Measurements from ENCODE around the gene ESD.

ESD gene

DNA sequence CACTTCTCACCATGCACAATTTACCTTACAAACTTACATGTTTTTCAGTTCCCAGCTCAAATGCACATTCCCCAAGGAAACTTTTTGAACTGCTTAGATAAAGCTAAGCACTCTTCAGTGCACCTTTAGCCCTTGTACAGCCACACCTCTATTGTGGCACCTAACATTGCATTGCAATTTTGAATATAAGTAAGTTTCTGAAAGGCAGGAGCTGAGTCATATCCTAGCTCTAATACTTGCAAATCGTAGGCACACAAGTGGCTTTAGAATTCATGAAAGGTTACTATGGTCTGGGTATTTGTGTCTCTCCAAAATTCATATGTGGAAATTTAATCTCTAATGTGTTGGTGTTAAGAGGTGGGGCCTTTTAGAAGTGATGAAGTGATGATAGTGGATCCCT is 4.9 kb upstream of the ESD start:
- H2AK5ac ChIP-seq (ENCODE audit: low read length): no peak overlapping the region
- no peak overlapping the region for H3K27ac ChIP-seq (ENCODE audit: low read depth, low read length)
- H3K79me1 ChIP-seq (ENCODE audit: low read length): no peaks in the 10 kb centered on the region
- H3K9ac ChIP-seq (ENCODE audit: low read length): no peak overlapping the region
- H3K27me3 ChIP-seq (ENCODE audit: insufficient read depth, low read length, poor library complexity): no peaks in the 10 kb centered on the region
- no peak overlapping the region for H3K4me2 ChIP-seq (ENCODE audit: low read length)
- H2BK5ac ChIP-seq (ENCODE audit: low read length): no peak overlapping the region
- no peak overlapping the region for H3K23ac ChIP-seq (ENCODE audit: low read length)
- no peaks in the 10 kb centered on the region for H3K79me2 ChIP-seq (ENCODE audit: control insufficient read depth, insufficient read depth, low read length)
- H3K36me3 ChIP-seq (ENCODE audit: control insufficient read depth, insufficient read depth, low read length): no peaks in the 10 kb centered on the region
- no peak overlapping the region for H3K4me3 ChIP-seq (ENCODE audit: low read length)
- no peak overlapping the region for H3K4ac ChIP-seq (ENCODE audit: low read depth, low read length)
- H4K8ac ChIP-seq (ENCODE audit: low read depth, low read length): no peak overlapping the region
- H3K4me1 ChIP-seq (ENCODE audit: control insufficient read depth, low read depth, low read length): no peaks in the 10 kb centered on the region
- H2BK120ac ChIP-seq (ENCODE audit: low read depth, low read length): no peak overlapping the region
- no peak overlapping the region for H3K56ac ChIP-seq (ENCODE audit: low read length)
- WGBS (ENCODE audit: extremely low coverage, insufficient coverage, low lambda C conversion rate): no CpG with 5 or more reads among the region's 1 CpG
- DNase-seq: no peak
- no peak overlapping the region for H4K5ac ChIP-seq (ENCODE audit: low read length)
- H3K18ac ChIP-seq (ENCODE audit: low read length): no peak overlapping the region
- no peak overlapping the region for H2BK15ac ChIP-seq (replicated peaks; ENCODE audit: low read depth)

DNA sequence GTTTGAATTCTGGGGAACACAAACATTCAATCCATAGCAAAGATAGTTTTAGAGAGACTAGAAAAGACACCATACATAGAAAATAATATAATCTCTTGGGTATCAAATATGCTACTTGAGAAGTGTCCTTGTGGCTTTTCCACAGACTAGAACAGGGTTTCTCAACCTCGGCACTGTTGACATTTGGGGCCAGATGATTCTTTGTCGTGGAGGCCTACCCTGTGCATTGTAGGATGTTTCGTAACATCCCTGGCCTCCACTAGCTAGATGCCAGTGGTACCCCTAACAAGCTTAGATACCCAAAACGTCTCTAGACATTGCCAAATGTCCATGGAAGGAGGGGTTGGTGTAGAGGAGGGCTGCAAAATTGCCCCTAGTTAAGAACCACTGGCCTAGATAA is 2.2 kb upstream of the ESD start:
- H3K4me2 ChIP-seq (ENCODE audit: low read length): no peak overlapping the region
- H3K18ac ChIP-seq (ENCODE audit: low read length): no peak overlapping the region
- no peaks in the 10 kb centered on the region for H3K27me3 ChIP-seq (ENCODE audit: insufficient read depth, low read length, poor library complexity)
- no peaks in the 10 kb centered on the region for H3K36me3 ChIP-seq (ENCODE audit: control insufficient read depth, insufficient read depth, low read length)
- H3K79me1 ChIP-seq (ENCODE audit: low read length): no peaks in the 10 kb centered on the region
- no peak overlapping the region for H3K9ac ChIP-seq (ENCODE audit: low read length)
- DNase-seq: no peak
- no peak overlapping the region for H4K5ac ChIP-seq (ENCODE audit: low read length)
- H3K4me1 ChIP-seq (ENCODE audit: control insufficient read depth, low read depth, low read length): no peaks in the 10 kb centered on the region
- H3K27ac ChIP-seq (ENCODE audit: low read depth, low read length): no peak overlapping the region
- no peak overlapping the region for H3K23ac ChIP-seq (ENCODE audit: low read length)
- H2BK120ac ChIP-seq (ENCODE audit: low read depth, low read length): no peak overlapping the region
- peaks cover 2% of the 10 kb centered on the region for H3K79me2 ChIP-seq (ENCODE audit: control insufficient read depth, insufficient read depth, low read length)
- no peak overlapping the region for H2AK5ac ChIP-seq (ENCODE audit: low read length)
- no peak overlapping the region for H4K8ac ChIP-seq (ENCODE audit: low read depth, low read length)
- H3K4me3 ChIP-seq (ENCODE audit: low read length): no peak overlapping the region
- H3K4ac ChIP-seq (ENCODE audit: low read depth, low read length): no peak overlapping the region
- no peak overlapping the region for H3K56ac ChIP-seq (ENCODE audit: low read length)
- H2BK5ac ChIP-seq (ENCODE audit: low read length): no peak overlapping the region
- H2BK15ac ChIP-seq (replicated peaks; ENCODE audit: low read depth): no peak overlapping the region
- no CpG with 5 or more reads among the region's 4 CpGs for WGBS (ENCODE audit: extremely low coverage, insufficient coverage, low lambda C conversion rate)

DNA sequence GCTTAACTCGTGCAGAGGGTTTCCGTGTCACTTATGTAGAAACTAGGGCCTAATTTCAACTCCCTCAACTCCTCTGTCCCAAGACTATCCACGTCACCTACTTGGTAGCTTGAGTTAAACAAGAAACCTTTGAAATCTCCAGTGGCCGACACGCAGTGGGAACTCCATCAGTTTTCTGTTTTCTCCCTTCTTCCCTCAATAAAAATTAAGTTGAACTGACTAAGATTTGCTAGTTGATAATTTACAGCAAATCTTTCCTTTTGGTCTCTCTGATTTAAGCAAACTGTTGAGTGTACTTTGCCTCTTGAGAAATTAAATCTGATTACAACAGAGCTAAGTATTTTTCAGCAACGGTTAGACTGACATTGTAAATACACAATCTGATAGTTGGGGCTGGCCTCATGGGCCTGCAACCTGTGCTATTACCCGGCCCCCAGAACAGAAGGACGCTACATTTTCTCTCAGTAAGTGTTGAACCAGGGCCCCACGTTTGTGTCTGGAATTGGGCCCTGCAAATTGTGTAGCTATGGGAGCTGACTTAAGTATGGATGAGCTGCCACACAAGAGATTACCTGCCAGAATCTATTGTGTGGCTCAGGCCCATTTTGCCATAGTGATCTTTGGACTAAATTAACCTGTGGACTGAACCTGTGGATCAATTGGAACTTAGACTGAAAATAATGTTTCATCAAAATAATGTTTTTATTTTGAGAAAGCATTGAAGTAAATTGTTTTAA is 708 bp upstream of the ESD start:
- no peak for DNase-seq
- no peak overlapping the region for H3K27ac ChIP-seq (ENCODE audit: low read depth, low read length)
- H3K23ac ChIP-seq (ENCODE audit: low read length): no peak overlapping the region
- peak overlapping the region; percentile 66 for H3K9ac ChIP-seq (ENCODE audit: low read length)
- H2BK120ac ChIP-seq (ENCODE audit: low read depth, low read length): no peak overlapping the region
- H3K79me2 ChIP-seq (ENCODE audit: control insufficient read depth, insufficient read depth, low read length): peaks cover 2% of the 10 kb centered on the region
- H2AK5ac ChIP-seq (ENCODE audit: low read length): no peak overlapping the region
- H3K36me3 ChIP-seq (ENCODE audit: control insufficient read depth, insufficient read depth, low read length): no peaks in the 10 kb centered on the region
- H3K18ac ChIP-seq (ENCODE audit: low read length): peak overlapping the region; percentile 11
- WGBS (ENCODE audit: extremely low coverage, insufficient coverage, low lambda C conversion rate): no CpG with 5 or more reads among the region's 9 CpGs
- H2BK5ac ChIP-seq (ENCODE audit: low read length): no peak overlapping the region
- H3K4me3 ChIP-seq (ENCODE audit: low read length): no peak overlapping the region
- peak overlapping the region; percentile 79 for H3K56ac ChIP-seq (ENCODE audit: low read length)
- no peaks in the 10 kb centered on the region for H3K79me1 ChIP-seq (ENCODE audit: low read length)
- H4K8ac ChIP-seq (ENCODE audit: low read depth, low read length): no peak overlapping the region
- H3K4me1 ChIP-seq (ENCODE audit: control insufficient read depth, low read depth, low read length): no peaks in the 10 kb centered on the region
- H4K5ac ChIP-seq (ENCODE audit: low read length): peak overlapping the region; percentile 95
- H3K4me2 ChIP-seq (ENCODE audit: low read length): no peak overlapping the region
- H3K27me3 ChIP-seq (ENCODE audit: insufficient read depth, low read length, poor library complexity): no peaks in the 10 kb centered on the region
- no peak overlapping the region for H2BK15ac ChIP-seq (replicated peaks; ENCODE audit: low read depth)
- H3K4ac ChIP-seq (ENCODE audit: low read depth, low read length): peak overlapping the region; percentile 31

DNA sequence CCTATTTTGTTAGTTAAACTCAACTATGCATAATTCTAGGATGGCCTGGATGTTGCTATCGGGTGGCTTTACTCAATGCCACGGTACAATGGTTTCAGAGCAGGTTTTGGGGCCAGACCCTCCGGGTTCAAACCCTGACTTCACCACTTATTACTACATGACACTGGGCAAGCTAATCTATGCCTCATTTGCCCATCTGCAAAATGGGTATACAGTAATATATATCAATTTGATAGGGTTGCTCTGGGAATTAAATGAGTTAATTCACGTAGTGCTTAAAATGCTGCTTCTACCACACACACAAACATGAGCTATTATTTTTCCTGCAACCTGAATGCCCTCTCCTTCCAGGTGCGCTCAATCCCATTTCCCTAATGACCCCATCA is 839 bp downstream of the ESD start:
- Histone ChIP-seq H3K27ac (ENCODE audit: low read depth, low read length) (no peak overlapping the region), H2BK120ac (ENCODE audit: low read depth, low read length) (no peak overlapping the region), H4K5ac (ENCODE audit: low read length) (no peak overlapping the region), H3K4ac (ENCODE audit: low read depth, low read length) (no peak overlapping the region), H4K8ac (ENCODE audit: low read depth, low read length) (no peak overlapping the region), H3K79me2 (ENCODE audit: control insufficient read depth, insufficient read depth, low read length) (peaks cover 2% of the 10 kb centered on the region), H3K56ac (ENCODE audit: low read length) (peak overlapping the region; percentile 100), H2AK5ac (ENCODE audit: low read length) (no peak overlapping the region), H3K79me1 (ENCODE audit: low read length) (no peaks in the 10 kb centered on the region), H3K18ac (ENCODE audit: low read length) (no peak overlapping the region), H3K9ac (ENCODE audit: low read length) (peak overlapping the region; percentile 99), H2BK15ac (replicated peaks; ENCODE audit: low read depth) (no peak overlapping the region), H3K4me2 (ENCODE audit: low read length) (peak overlapping the region; percentile 56), H3K23ac (ENCODE audit: low read length) (no peak overlapping the region), H3K36me3 (ENCODE audit: control insufficient read depth, insufficient read depth, low read length) (no peaks in the 10 kb centered on the region), H3K27me3 (ENCODE audit: insufficient read depth, low read length, poor library complexity) (no peaks in the 10 kb centered on the region), H2BK5ac (ENCODE audit: low read length) (no peak overlapping the region), H3K4me3 (ENCODE audit: low read length) (peak overlapping the region; percentile 91), H3K4me1 (ENCODE audit: control insufficient read depth, low read depth, low read length) (no peaks in the 10 kb centered on the region)
- no CpG with 5 or more reads among the region's 5 CpGs for WGBS (ENCODE audit: extremely low coverage, insufficient coverage, low lambda C conversion rate)
- no peak for DNase-seq

DNA sequence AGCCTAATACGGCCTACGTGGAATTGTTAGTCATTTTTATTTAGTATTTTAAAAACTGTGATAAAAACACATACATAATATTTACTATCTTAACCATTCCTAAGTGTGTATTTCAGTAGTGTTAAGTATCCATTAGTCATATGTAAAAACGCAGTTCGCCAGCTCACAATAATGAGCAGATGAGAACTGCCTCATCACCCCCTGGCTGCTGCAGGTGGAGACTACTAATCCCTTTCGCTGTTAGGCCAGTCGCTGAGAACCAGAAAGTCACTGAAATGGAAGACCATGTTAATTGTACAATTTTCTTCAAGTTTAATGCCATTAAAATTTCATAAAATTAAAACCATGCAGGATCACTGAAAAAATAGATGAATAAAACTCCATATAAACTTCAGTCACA is 1.6 kb downstream of the ESD start:
- Histone ChIP-seq H4K5ac (ENCODE audit: low read length) (no peak overlapping the region), H2BK15ac (replicated peaks; ENCODE audit: low read depth) (no peak overlapping the region), H4K8ac (ENCODE audit: low read depth, low read length) (no peak overlapping the region), H3K36me3 (ENCODE audit: control insufficient read depth, insufficient read depth, low read length) (no peaks in the 10 kb centered on the region), H3K27ac (ENCODE audit: low read depth, low read length) (no peak overlapping the region), H3K4me3 (ENCODE audit: low read length) (no peak overlapping the region), H3K79me2 (ENCODE audit: control insufficient read depth, insufficient read depth, low read length) (peaks cover 2% of the 10 kb centered on the region), H3K79me1 (ENCODE audit: low read length) (no peaks in the 10 kb centered on the region), H2BK5ac (ENCODE audit: low read length) (no peak overlapping the region), H2BK120ac (ENCODE audit: low read depth, low read length) (no peak overlapping the region), H3K4me1 (ENCODE audit: control insufficient read depth, low read depth, low read length) (no peaks in the 10 kb centered on the region), H3K4ac (ENCODE audit: low read depth, low read length) (no peak overlapping the region), H3K18ac (ENCODE audit: low read length) (no peak overlapping the region), H3K9ac (ENCODE audit: low read length) (no peak overlapping the region), H2AK5ac (ENCODE audit: low read length) (no peak overlapping the region), H3K23ac (ENCODE audit: low read length) (no peak overlapping the region), H3K56ac (ENCODE audit: low read length) (no peak overlapping the region), H3K4me2 (ENCODE audit: low read length) (no peak overlapping the region), H3K27me3 (ENCODE audit: insufficient read depth, low read length, poor library complexity) (no peaks in the 10 kb centered on the region)
- DNase-seq: peak; percentile 36
- WGBS (ENCODE audit: extremely low coverage, insufficient coverage, low lambda C conversion rate): no CpG with 5 or more reads among the region's 6 CpGs

DNA sequence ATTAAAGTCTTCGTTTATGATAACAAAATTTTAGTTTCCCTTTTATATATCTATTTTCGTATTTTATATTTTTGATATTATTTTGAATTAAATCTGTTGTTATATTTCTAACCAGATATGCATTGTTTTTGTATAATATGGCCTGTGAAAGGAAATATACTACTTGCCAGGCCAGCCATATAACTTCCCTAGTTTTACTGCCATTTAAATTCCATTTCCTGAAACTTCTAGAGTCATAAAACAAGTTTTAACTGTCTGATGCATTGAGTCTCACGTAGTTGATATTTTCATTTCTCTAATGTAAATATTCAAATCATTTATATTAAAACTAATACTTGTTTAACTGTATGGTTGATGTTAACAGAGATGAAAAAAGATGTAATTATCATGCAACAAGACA is 13.5 kb downstream of the ESD start:
- H3K27me3 ChIP-seq (ENCODE audit: insufficient read depth, low read length, poor library complexity): no peaks in the 10 kb centered on the region
- no peak overlapping the region for H3K56ac ChIP-seq (ENCODE audit: low read length)
- H3K27ac ChIP-seq (ENCODE audit: low read depth, low read length): no peak overlapping the region
- no peak overlapping the region for H3K4me3 ChIP-seq (ENCODE audit: low read length)
- WGBS (ENCODE audit: extremely low coverage, insufficient coverage, low lambda C conversion rate): no CpG with 5 or more reads among the region's 3 CpGs
- H2BK5ac ChIP-seq (ENCODE audit: low read length): no peak overlapping the region
- no peak overlapping the region for H3K4me2 ChIP-seq (ENCODE audit: low read length)
- H3K79me1 ChIP-seq (ENCODE audit: low read length): no peaks in the 10 kb centered on the region
- no peak overlapping the region for H3K9ac ChIP-seq (ENCODE audit: low read length)
- H4K5ac ChIP-seq (ENCODE audit: low read length): no peak overlapping the region
- H2BK15ac ChIP-seq (replicated peaks; ENCODE audit: low read depth): no peak overlapping the region
- no peak overlapping the region for H2AK5ac ChIP-seq (ENCODE audit: low read length)
- H2BK120ac ChIP-seq (ENCODE audit: low read depth, low read length): no peak overlapping the region
- no peaks in the 10 kb centered on the region for H3K36me3 ChIP-seq (ENCODE audit: control insufficient read depth, insufficient read depth, low read length)
- H3K79me2 ChIP-seq (ENCODE audit: control insufficient read depth, insufficient read depth, low read length): no peaks in the 10 kb centered on the region
- H3K23ac ChIP-seq (ENCODE audit: low read length): no peak overlapping the region
- no peak overlapping the region for H3K18ac ChIP-seq (ENCODE audit: low read length)
- no peak overlapping the region for H3K4ac ChIP-seq (ENCODE audit: low read depth, low read length)
- H3K4me1 ChIP-seq (ENCODE audit: control insufficient read depth, low read depth, low read length): no peaks in the 10 kb centered on the region
- DNase-seq: no peak
- H4K8ac ChIP-seq (ENCODE audit: low read depth, low read length): no peak overlapping the region

All from mesendoderm (in vitro differentiated cells).